Stimulated activated CD8-positive, alpha-beta memory T cell treated with anti-CD3 and anti-CD28 coated beads, Interleukin-2, amount 100 ng/mL, for 48 hours (primary cell): ENCODE data around the gene TMEM184B.
"Not testable (repeated sequence)": the region's sequence is repeated elsewhere in the genome, so short reads cannot be mapped to it uniquely, and the experiment has no call there.

Experiments
- DNase-seq, 2 donors: peaks; one replicate each; pipeline ENCODE4 v3.0.0-alpha.2; 2020; ENCODE audit warnings: low read depth in 2 of 2

The TMEM184B gene

GRCh38 chr22:38249301-38249700 lies 23.5 kb downstream of the TMEM184B start:
- DNase-seq: no peak

DNA sequence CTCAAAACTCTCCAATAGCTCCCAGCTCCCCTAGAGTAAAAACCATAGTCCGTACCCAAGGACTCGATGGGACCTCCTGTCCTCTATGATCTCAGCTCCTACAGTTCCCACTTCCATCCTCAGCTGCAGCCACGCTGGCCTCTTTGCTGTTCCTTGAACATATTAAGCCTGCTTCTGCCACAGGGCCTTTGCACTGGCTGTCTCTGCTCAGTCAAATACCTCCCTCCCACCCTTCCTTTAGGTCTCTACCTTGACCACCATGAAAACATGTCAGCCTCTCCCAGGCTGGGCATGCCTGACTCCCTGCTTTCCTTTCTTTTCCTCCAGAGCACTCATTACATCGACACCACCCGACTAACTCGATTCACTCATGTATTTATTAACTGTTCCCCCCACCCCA lies 24.5 kb downstream of the TMEM184B start:
- no peak for DNase-seq

- no peak for DNase-seq
Observed at GRCh38 chr22:38247713-38248112, 25.1 kb downstream of the TMEM184B start.

DNA sequence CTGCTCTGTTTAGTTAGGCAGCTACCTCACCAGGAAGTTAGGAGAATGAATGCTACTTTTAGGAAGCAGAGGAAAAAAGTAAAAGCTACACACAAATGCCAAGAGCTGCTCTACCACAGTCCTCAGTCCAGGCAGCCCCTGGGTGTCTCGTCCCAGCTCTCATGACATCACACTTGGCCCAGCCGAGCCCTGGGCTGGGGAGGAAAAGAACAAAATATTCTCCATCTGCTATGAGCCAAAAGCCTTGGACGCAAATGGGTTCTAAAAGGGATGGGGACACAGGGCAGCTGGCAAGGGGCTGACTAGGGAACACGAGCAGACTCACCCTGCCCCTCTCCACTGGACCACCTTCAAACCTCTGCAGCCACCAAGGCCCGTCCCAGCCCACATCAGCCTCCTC lies 26.1 kb downstream of the TMEM184B start:
- DNase-seq: no peak

DNA sequence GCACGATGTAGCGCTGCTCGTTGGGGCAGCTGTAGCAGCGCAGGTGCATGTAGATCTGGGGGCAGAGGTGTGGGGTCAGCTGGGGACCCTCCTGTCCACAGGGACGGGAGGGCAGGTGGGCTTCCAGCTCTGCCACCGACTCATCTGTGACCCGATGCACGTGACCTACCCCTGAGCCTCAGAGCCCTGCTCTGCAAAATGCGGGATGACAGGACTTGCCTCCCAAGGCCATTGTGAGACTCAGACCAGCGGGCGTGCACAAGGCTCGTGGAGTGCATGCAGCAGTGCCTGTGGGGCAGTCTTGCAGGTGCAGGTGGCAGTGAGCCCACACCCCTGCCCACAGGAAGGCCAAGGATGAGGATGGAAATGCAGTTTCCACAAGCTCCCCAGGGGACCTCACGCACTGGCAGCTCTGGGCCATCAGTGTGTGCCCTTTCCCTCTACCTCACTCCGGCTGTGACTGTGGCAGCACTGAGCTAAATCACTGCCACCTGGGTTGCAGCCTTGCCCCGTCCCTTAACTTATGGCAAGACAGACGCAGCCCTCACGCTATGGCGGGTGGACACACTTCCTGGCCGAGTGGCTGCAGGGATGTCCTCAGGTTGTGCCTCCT lies 26.7 kb downstream of the TMEM184B start:
- no peak for DNase-seq

GRCh38 chr22:38244106-38244505 lies 28.7 kb downstream of the TMEM184B start:
- DNase-seq: no peak

GRCh38 chr22:38243007-38243765 lies 29.6 kb downstream of the TMEM184B start:
- no peak for DNase-seq

DNA sequence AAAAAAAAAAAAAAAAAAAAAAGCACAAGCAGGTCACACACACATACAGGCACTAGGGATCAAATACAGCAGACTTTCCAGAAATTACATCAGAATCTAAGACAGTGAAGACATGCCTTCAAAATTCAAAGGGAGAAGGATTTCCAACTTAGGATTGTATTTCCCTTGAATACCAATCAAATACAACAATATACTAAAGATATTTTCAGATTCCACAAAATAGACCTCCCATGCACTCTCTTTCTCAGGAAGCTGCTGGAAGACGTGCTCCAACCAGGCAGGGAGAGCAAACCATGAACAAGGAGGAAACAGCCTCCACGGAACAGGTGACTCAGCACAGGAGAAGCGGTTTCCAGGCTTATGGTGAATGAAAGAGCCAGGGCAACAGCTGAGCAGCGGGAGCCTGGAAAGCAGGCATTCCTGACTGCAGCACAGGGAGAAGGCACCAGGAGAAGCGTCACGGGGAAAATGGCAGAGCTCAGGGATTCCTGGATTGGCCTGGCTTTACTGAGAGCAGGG lies 32.0 kb downstream of the TMEM184B start:
- no peak for DNase-seq

GRCh38 chr22:38239101-38239761 lies 33.6 kb downstream of the TMEM184B start:
- no peak for DNase-seq

GRCh38 chr22:38238519-38239071 lies 34.2 kb downstream of the TMEM184B start:
- DNase-seq: no peak

DNA sequence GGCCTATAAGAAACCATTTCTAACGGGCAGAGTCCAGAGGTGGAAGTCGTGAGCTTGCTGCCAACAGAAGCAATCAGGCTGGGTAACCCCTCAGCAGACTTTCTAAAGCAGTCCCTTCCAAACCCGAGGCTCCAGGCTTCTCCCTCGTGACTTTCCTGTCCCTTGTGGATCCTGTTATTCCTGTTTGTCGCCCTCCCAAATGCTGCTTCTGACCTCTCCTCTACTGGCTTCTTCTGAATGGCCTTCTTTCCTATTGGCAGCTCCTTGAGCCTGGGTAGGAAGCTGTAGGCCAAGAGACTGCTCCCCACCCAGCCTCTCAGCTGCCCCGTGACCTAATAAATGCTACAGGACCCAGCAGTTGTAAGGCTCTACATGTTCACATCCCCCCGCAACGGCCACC lies 36.0 kb downstream of the TMEM184B start:
- no peak for DNase-seq

- DNase-seq: no peak
Observed at GRCh38 chr22:38235240-38235850, 37.5 kb downstream of the TMEM184B start.

DNA sequence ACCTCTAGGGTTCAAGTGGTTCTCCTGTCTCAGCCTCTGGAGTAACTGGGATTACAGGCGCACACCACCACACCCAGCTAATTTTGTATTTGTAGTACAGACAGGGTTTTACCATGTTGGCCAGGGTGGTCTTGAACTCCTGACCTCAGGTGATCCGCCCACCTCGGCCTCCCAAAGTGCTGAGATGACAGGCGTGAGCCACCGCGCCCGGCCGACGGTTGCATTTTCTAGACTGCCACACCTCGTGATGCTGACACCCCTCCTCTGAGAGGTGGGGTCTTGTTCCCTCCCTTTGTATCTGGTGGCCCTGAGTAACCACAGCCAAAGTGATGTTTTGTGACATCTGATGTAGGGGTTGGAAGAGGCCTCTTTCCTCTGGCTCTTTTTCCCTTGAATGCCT lies 39.0 kb downstream of the TMEM184B start:
- not testable (repeated sequence) for DNase-seq

- no peak for DNase-seq
Observed at GRCh38 chr22:38233427-38233826, 39.4 kb downstream of the TMEM184B start.

DNA sequence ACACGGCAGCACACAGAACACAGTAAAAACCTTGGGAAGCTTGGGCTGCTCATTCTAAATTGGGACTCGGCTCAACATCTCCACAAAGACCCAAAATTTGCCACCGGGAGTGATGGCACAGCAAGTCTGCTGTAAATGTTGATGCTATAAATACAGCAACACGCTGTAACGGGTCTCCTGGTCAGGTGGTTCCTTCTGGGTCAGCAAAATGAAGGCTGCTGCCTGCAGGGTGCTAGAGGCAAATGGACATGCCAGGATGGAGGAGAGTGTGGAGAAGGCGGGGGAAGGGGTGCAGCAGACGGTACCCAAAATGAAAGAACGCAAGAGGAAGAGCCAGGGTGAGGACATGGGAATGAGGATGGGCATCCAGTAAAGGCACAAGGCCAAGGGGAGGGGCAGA lies 40.6 kb downstream of the TMEM184B start:
- no peak for DNase-seq

GRCh38 chr22:38230916-38231315 lies 41.9 kb downstream of the TMEM184B start:
- no peak for DNase-seq

DNA sequence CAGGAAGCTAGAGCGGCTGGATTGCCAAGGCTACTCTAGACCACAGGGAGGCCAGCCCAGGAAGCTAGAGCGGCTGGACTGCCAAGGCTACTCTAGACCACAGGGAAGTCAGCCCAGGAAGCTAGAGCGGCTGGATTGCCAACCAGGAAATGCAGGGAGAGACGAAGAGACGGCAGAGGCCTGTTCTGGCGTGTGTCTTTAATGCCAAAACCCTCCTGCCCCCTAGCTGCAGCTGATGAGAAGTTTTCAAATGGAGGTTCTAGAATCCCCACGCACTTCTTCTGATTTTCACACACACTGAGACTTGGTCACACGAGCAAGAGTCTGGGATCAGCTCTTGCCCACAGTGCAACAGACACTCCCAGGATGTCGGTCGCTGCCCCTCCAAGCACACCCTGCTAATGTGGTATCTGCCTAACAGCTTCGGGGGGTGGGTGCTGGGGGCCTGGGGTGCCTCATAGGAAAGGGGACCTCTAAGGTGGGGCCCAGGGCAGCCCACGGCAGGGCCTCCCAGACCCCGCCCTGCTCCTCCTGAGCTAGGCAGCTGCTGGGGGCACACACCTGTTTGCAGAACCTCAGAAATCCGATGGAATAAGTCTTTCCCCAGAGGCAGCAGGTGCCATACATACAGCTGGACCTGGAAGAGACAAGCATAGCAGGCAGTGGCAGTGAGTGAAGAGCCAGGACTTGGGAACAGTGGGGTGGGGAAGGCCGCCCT lies 42.5 kb downstream of the TMEM184B start:
- no peak for DNase-seq

GRCh38 chr22:38228873-38229740 lies 43.7 kb downstream of the TMEM184B start:
- no peak for DNase-seq

GRCh38 chr22:38228326-38228872 lies 44.4 kb downstream of the TMEM184B start:
- no peak for DNase-seq
